HG03025 (cell line): ENCODE results near the gene PABPC3.

ENCODE experiments used
- ATAC-seq: cut with Tn5 transposase; IDR thresholded peaks from one replicate; pipeline ENCODE4 v1.9.1; 2021; ENCODE audit warnings: mild to moderate bottlenecking, moderate library complexity; ENCODE audit not compliant: unreplicated experiment, low FRiP score

PABPC3 gene

DNA sequence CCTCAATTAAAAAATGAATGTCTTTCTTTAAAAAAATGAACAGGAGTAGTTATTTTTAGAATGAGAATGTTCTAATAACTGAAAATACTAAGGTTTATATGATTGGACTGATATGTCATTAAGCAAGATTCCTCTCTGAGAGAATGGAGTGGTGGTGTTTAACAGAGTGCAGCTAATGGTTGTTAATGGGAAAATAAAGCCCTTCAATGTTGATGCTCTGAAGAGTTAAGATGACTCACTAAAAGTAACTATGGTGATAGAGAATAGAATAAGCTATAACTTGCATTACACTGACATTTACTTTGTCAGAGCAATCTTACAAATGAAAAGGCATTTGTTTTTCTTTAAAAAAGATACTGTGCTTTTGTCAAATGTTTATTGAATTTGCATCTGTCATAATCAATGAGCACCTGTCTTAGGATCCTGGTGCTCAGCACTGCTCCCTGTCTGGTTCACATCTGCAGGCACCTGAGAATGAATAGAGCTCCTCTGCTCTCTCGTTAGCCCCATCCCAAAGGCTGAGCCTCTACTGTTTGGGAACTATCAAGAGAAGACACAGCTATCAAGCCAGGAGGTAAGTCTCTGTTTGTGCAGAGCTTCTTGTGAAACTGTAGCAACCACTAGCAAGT is 15.1 kb downstream of the PABPC3 start:
- ATAC-seq: no peak

DNA sequence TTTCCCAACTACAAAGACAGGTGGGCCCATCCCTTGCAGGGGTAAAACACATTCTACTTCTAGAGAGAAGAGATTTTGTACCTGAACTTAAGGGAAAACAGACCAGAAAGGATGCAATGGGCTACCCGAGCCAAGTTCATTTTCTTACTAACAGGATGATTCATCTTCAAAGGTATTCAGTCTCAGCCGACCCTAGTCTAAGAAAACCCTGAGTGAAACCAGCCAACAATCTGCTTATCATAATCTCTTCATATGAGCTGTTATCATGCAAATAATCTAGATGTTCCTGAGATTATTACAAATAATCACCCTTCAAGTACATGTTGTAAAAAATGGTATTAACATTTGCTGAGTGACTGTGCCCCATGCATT is 15.6 kb downstream of the PABPC3 start:
- ATAC-seq: no peak

DNA sequence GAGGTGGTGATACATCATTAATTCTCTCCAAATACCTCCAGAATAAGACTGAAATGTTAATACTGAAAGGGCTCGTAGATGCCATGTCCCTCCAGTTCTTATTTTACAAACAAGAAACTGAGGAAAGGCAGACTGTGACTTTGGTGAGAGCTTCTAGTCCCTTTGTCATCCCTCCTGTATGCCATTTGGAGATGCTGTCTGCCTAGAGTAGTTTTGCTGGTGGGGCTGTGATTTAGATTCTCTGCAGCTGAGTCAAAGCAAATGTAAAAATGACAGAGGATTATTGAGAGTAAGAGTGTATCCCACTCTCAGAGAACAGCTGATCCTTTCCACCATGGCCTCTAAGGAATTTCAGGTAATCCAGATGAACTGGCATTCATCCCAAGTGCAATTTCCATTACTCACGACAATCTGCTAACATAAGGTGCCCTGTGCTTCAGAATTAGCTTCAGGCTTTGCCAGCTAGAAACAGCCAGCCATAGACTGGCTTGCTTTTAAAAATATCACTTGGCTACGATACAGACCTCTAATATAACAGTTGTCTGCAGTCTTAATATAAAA is 16.8 kb downstream of the PABPC3 start:
- ATAC-seq: no peak

DNA sequence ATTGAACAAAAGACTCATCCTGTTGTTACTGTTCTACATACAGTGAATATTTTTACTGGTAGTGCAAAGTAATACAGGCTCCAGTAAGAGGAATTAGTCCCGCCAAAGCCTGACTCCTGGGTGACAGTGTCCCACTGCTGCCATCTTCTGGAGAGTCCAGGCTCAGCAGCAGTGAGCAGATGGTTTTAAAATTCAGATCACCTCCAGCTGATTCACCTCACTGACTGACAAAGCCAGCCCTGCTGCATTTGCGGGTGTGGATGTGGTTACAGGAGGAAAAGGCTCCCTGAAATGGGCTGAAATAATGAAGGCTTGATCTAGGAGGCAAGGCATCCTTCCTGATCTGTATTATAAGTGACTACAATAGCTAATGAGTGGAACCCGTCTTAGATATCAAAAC is 18.3 kb downstream of the PABPC3 start:
- no peak for ATAC-seq

DNA sequence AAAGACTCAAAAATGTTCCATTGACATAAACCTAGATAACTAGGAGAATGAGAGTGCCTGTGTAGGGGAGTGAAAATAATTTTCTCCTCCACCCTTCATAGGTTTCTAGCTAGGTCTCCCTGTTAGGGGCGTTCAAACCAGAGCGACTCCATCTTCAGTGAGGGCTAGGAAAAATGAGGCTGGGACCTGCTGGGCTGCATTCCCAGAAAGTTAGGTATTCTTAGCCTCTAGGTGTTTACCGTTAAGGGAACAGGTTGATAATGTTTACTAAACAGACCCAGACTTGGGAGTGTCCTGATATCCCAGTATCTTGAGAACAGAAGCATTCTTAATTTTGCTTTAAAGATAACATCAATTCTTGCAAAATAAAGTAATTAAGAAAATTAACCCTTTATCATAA is 20.1 kb downstream of the PABPC3 start:
- ATAC-seq: no peak

DNA sequence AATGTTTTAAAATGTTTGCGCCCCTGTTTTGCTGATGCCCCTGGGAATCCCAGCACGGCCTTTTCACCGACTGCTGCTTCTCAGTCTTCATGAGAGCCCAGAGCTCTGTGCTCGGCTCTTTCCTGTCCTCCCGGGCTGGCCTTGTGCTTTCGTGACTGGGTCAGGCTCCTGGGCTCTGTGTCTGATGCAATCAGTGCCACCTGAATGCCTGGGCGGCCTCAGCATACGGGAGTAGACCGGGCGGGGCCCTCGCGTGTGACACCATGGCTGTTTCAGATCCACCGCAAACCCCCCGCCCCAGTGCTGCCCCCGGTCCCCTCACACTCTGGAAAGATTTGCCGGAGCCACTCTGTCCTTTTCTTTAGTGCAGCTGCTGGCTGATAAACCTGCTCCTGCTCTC is 21.4 kb downstream of the PABPC3 start:
- no peak for ATAC-seq

DNA sequence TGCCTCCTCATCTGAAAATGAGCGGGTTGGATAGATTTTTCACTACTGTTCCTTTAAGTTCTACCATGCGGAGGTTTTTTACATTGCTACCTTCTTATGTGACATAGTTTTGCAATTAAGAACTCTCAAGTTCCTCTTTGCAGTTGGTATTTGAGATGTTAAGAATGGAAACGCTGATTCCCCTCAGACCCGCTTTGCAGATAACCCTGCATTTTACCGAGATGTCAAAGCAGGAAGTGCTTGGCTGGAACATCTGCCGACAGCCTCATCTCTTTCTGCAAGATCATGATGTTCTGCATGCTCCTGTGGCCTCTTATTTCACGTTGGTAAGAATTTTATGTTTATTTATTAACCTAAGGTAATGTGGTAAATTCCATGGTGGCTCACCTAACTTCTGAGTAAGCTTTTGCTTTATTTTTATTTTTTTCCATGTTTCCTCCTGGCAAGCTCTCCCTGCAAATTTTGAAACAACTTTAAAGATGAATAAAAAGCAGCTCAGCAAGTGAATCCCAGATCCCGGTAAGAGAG is 22.5 kb downstream of the PABPC3 start:
- no peak for ATAC-seq

DNA sequence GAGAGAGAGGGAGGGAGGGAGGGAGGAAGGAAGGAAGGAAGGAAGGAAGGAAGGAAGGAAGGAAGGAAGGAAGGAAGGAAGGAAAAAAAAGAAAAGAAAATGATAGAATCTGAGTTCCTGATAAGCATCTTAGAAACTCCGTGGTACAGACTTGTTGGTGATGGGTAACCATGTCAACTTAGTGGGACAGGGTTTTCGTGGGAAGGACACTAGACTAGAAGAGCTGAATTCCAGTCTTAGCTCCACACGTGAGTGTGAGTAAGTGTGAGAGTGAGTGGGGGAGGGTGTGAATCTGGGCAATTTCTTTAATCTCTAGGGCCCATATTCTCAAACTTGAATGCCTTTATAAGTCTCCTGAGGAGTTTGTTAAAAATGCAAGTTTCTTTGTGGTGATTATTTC is 35.0 kb downstream of the PABPC3 start:
- ATAC-seq: no peak

DNA sequence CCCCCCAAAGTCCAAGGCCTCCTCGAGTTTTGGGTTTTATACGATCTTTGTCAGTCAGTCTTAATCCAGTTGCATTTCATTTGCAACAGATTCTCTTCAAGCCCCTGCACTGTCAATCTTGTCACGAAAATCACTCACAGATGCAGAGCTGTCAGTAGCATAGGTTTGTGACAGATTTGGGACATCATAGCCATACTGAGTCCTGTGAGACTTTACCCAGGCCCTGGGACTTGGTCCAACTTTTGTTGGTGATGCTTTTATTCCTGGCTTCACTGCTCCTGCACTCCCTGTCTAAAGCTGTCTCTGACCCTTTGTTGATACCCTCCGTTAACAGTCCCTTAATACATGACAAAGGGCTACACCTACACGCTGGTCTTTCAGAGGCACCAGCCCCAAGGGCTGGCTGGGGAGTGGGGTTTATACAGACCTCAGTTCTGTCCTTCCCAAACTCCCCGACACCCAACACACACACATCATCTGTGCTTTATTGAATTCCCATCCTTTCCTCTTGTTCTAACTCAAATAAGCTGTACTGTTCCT is 36.0 kb downstream of the PABPC3 start:
- ATAC-seq: no peak

DNA sequence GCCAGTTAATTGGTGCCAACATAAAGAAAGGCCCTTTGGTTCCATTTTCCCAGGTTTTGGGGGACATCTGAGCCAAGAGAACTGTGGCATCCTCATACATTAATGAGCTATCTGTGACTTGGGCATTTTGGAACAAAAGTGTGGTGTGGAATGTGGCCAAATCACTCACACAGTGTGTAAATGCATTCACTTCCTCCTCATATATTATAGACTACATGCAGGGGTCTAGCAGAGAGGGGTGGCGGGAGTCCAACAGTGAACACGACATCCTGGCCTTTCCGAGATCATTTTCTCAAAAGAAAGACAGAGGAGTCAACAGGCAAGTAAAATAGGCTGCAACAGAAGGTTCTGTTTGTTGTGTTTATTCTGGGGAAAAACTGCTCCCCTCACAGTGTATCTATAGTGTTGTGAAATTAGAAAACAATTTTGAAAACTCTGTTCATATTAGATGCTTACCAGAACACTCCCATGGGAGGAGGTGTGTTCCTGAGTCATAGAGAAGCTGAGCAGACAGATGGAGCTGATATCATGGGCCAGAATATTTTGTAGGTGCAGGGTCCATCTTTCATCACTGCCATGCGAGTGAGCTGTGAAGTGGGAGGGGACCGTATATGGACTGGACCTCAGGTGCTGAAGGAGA is 36.9 kb downstream of the PABPC3 start:
- ATAC-seq: no peak

DNA sequence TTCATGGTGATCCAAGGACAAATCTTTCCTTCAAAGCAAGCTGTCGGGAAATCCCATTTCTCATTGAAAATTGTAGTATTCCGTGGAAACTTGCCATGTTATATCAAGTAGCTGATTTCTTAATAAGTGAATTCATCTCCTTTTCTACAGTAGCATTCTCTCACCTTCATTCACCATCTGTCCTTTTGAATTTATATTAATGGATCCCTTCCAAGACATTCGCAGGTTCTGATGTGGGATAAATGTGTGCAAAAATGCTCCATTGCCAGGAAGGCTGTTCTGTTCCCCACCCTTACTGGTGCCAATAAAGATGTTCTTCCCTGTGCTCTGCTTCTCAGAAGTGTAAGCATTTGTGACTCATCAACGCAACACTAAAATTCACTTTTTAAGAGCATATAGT is 40.0 kb downstream of the PABPC3 start:
- ATAC-seq: no peak

DNA sequence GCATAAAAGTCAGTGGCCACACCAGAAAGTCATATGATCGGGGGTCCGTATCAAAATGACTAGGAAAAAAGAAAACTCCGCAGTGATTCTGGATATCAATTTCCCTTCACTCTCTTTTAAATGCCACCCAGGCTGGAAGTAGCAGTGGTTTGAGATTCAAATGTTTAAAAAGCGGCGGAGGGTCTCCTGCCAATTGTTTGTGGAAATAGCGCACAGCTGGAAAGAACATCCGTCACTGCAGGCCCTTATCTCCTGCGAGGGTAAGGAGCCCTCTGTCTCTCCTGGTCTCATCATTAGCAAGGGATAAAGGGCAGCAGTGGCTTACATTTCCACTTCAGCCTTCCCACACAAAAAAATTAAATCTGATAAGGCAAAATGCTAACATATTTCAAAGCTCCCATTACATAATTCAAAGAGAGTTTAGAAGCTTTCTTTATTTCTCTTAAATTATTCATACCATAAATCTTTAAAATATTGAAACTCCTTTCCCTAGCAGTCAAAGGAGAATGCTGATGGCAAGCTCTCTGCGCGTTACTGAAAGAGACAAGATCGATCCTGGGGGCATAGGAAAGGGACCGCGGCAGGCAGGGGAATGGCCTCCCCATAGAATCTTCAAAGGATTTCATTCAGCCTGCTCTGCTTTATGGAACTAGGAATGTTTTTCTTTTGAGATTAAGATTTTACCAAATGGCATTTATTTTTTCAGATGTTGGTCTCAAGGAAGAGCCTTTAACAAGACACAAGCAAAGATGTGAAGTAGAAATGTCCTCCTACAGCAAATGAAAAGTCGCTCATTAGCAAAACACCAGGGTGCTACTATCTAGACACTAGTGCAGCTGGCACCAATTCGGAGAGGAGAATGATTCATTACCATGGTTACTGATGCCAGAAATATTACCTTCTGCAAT is 41.2 kb downstream of the PABPC3 start:
- ATAC-seq: no peak

DNA sequence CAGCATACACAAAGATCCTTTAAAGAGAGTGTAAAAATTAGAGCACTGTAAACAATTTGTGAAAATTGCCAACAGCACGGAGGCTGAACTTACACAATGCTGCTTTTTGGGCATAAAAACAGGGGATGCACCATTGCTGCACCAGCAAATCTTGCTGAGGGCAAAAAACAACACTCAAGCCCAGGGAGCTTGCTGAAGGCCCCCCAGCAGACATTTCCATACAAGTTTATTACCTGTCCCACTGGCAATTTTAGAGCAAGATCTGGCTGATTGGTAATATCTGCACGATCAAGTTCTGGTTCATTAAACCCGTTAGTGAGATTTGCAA is 41.8 kb downstream of the PABPC3 start:
- ATAC-seq: no peak

DNA sequence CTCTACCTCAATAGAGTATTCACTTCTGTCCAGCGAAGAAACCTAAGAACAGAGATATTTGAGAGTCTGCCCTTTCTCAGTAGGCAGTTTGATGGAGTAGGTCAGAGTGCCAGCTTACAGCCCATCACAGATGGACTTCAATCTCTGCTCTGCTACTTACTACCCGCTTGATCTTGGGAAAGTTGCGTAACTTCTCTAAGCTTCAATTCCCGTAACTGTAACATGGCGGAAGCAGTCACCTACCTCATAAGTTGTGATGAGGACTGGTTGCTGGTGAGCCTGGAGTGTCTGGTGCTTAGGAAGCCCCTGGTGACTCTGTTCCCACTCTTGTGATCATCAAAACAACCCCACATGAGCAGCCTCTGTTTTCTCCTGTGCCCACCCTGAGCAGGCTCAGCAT is 45.1 kb downstream of the PABPC3 start:
- ATAC-seq: no peak

DNA sequence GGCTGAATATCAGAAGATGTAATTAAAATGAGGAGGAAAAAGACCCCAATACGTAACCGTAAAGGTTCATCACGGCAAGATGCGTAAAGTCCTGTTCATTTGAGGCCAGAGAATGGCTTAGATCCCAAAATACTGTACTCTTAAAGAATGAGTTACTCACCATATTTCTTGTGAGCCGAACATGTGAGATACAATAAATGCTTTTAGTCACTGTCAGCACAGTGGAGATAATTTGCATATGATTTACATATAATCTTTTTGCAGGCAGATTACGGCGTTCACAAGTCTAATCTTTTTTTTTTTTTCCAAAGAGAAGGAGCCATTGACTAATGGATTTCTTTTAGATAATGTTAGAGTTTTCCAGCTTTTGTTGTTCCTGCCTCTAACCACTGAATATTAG is 47.8 kb downstream of the PABPC3 start:
- no peak for ATAC-seq

DNA sequence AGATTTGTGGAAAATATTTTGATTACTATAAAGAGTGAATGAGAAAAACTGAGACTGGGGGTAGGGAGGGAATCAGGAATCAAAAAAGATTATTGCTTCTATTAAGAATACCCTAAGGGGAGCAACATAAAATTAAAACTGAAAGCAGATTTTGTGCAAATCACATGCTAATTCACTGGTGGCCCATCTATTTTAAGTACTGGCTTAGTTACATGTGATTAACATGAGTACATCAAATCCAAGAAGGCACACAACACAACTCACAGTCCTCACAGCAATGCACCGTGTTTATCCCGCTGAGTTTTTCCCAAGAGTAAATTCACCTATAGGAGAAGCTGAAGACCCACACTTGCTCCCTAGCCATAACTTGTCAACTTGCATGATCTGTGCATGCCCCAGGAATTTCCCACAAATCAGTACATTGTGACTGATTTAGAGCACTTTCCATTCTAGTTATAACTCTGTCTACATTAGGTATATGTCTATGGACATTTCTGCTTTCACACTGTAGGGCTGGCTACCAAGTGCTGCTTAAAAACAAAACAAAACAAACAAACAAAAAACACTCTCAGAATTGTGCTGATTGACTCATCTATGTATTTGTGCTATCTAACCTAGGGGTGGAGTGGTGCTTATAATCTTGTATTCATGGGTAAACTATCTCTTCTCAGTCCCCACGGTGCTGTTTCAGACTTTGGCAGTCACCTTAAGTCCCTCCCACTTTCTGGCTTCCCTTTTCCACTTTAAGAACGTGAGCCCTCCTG is 51.9 kb downstream of the PABPC3 start:
- no peak for ATAC-seq

DNA sequence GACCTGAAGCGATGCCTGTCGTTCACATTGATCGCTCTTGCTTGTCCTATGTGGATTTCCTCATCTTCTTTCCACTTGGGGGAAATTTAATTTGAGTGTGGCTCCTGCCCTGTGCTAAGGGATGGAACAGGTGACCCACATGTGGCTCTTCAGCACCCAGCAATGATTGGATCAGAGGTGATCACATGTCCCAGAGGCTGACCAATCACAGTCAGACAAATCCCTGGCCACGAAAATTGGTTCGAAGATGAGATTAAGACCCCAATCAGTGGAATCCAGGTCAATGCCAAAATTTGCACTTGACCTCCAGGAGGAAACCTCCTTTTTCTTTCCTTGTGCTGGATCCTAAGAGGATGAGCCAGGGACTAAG is 52.5 kb downstream of the PABPC3 start:
- ATAC-seq: no peak
